ENCODE data around the gene KLF9.

Gene KLF9

DNA sequence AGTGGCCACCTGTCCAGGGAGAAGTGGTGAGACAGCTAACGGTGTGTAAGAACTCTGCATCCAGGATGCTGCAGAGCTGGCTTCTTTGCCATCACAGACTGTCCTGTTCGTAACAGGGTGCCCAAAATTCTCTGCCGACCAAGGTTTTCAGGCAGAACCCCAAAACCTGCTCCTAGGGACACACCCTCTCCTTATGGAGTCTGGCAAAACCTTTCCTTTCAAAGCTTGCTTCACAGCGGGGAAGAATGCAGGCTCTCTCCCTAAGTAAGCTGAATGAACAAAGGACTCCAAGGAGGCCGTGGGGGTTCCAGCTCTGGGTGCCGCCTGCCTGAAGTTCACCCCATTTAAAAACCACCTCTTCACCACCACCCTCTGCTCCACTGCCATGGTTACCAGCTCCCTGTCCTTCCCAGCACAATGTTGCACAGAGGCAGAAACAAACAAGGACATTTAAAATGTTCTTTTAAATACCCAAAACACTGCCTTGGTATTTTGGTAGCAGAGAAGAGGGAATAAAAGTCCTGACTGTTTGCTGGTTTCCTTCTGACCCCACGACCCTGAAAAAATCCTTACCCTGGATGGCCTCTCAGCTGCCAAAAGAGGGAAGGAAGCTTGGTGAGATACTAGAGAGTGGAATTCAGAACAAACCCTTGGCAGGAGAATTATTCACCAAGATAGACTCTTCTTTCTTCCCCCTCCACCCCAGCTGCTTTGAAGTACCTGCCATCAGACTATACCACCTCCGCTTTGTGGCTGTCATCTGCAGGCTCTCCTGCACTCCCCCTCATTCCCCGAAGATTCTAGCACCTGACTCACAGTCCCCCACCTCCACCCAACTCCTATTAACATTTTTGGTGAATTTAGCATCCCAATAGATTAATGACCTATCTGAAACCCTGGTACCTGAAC lies 7.1 kb upstream of the KLF9 start:
- DNase-seq (ENCODE audit: low spot score) = peak; percentile 74

DNA sequence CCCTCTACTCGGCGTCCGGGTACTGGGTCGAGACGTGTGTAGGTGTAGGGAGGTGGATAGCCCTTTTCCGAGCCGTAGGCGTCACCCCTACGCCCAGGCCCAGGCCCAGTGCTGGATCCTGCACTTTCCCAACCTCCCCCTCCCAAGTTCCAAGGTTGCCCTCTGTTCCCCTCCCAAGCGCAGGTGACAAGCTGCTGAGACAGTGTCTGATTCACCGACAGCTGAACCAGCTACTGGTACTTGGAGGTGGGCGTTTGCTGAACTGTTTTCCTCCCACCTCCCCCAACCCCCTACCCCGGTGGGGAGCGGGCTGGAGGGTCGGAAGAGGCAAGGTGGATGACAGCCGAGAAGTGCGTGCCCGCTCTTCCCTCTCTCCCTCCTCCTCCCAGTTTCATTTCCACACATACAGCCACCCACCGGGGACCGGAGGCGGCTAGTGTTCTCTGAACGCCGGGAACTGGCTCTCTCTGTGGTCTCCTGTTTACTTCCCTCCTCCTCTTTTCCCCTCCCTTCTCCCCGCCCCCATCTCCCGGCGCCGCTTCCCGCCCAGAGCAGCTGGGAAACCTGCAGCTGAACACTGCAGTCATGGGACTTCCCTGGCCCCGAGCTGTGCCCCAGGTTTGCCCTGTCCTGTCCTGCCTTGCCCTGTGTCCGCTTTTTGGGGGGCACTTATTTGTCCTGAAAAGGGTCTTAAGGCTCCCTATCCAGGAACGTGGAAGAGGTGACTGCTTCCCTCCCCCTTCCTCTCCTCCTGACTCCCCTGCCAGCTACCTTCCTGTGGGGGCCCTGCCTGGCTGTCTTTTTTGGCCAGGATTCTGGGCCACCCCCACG lies 6.2 kb upstream of the KLF9 start:
- peak; percentile 95 for DNase-seq (ENCODE audit: low spot score)

DNA sequence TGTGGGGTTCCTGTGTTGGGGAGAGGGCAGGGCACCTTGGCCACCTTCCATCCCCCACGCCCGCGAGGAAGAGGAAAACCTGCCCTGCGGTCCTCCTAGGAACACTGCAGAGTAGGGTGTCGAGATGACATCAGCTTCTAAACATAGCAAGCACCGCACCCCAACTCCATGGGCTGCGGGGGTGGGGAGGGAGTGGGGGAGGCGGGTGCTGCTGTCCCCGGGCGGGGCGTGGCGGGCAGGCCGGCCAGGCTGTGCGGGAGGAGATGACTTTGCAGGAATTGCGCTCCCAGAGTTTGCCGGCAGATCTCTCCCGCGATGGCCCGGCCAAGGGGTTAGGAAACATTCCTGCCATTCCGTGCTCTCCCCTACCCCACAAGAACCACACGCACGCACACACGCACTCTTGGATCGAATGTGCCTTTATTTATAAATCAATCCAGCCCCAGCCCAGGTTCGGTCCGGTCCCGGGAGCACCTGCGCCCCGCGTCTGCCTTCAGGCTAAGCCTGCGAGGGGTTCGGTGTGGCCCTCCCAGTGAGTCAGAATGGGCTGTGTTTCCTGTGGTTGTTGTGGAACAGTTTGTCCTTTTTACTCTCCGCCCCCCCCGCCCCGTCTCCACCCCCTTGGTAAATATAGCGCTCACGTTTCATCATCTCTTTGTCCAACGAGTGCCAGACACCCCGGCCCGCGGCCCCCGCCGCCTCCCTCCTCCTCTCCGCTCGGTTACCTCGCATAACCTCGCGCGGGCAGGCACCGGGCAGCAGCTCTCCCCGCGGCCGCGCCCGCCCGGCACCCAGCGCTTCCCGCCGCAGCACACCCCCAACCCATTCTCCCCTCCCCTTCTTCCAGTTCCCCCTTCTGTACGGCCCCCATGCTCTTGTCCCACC lies 5.3 kb upstream of the KLF9 start:
- DNase-seq (ENCODE audit: low spot score) = peak; percentile 91

DNA sequence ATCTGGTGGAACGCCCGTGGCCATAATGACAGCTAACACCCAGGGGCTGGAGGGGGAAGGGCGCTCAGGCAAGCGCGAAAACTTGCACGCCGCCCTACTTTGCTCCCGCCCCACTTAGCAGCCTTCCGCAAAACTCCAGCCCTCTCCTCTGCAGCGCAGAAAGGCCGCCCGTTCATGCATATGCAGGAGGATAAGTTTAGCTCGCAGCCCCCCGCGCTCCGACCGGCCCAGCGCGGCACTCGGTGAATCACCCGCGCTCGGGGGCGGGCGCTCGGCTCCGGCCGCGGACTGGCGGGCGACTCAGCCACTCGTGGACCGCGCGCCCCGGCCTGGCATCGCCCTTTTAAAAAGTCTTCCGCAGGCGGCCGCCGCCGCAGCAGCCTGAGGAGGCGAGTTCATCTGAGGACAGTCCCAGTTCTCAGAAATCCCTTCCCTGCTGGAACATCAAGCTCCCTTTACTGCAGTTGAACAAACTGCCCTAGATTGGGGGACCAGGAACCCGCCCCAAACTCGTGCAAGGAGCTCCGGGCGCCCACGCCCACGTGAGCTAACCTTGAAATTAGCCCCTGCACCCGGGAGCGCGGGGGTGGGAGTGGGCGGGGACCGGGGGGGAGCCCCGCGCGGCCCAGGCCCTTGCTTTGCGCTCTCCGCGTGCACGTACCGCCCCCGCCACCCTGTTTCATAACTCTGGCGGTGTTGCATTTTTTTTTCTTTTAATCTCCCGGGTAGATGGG lies 4.5 kb upstream of the KLF9 start:
- DNase-seq (ENCODE audit: low spot score) = peak; percentile 96

DNA sequence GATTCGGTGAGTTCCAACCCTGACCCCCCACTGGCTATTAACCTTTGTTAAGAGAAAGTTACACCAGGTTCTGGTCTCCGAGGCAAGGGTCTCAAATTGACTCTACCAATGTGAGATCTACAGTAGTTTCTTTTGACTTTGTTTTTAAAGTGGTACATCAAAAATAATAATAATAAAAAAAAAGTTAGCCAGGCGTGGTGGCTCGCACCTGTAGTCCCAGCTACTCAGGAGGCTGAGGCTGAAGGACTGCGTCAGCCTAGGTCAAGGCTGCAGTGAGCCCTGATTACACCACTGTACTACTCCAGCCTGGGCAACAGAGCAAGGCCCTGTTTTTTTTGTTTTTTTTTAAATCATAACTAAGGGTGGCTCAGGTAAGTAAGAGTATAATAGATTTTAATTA lies 1.0 kb upstream of the KLF9 start:
- DNase-seq (ENCODE audit: low spot score) = no peak

DNA sequence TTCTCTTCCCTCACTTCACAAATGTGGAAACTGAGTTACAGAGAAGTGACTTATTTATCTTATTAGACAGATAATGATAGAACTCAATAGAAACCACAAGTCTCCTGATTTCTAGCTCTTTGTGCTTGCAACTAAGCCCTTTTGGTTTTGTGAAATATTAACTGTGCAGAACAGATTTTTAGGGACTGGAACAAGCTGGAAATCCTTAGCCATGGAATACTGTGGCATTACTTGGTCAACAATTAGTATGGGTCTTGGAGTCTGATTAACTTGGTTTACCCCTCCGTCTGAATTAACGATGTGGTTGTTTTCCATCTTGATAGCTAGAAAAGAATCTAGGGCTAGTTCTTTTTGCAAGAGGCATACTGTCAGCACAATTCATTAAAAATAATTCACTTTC lies 584 bp upstream of the KLF9 start:
- no peak for DNase-seq (ENCODE audit: low spot score)

DNA sequence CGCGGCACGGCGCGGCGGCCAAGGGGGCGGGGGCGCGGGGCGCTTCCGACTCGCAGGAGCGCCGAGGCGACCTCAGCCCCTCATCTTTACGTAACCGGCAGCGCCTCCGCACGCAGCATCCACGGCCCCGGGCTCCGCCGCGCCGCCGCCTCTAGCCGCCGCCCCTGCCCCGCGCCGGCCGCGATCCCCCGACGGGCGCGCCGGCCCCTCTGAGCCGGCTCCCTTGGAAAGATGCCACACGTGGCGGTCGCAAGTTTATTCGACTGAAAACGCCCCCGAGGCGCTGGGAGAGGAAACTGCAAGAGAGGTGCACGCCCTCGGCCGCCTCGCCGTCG lies 1.0 kb downstream of the KLF9 start:
- peak; percentile 62 for DNase-seq (ENCODE audit: low spot score)

DNA sequence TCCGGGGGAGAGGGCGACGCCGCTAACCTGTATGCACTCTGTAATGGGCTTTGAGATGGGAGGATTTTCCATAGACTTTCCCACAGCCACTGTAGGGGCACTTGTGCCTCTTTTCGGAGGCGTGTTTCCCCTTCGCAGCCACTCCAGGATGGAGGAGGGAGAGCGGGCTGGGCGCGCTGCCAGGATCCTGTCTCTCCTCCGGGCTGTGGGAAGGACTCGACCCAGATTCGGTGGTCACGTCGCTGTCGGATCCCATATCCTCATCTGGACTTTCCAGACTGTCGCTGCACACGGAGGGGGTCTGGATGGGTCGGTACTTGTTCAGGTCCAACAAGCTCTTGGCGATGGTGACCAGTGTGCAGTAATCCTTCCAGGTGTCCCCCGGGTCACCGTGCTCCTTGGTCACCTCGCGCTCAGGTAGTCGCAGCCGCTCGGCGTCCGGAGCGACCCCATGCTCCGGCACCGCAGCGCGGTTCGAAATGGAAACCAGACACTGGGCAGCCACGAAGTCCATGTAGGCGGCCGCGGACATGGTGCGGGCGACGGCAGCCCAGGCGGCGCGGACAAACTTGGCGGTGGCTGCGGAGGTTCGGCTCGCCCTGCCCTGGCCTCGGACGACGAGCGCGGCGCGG lies 1.5 kb downstream of the KLF9 start:
- DNase-seq (ENCODE audit: low spot score) = peak; percentile 83

DNA sequence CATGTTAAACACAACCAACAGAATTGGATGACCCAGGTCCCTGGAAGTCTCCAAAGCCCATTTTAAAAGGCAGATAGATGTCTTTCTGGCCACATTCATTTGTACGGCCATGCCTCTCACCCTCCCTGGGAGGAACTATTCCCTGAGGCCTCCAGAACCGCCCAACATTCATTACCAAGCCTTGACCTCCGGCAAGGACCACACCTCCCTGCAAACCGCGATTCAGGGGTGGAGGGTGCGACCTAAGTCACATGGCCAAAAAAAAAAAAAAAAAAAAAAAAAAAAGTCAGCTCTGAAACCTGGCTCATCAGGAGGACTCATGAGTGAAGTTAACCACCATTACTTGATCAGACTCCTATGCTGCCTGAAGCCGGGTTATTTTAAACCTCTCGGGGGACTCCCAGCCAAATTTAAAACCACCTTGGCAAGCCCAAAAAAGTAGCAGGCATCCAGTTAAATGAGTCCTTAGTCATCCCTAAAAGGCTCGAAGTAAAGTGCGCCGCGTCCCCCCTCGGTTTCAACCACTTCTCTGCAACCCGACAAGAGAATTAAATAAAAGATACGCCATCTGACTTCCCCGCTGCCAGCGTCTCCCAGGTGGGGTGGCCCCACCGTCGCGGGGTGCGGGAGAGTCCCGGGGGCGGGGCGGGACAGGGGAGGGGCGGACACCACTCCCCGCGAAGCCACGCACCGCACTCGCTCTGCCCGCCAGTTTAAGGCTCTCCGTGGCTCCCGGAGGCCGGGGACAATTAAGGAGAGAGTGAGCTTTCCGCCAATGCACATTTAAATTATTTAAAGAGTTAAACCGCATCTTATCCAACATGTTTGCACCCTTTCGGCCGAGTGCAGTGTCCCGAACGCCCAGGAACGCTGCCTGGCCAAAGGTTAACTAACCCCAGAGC lies 2.3 kb downstream of the KLF9 start:
- DNase-seq (ENCODE audit: low spot score) = peak; percentile 52

DNA sequence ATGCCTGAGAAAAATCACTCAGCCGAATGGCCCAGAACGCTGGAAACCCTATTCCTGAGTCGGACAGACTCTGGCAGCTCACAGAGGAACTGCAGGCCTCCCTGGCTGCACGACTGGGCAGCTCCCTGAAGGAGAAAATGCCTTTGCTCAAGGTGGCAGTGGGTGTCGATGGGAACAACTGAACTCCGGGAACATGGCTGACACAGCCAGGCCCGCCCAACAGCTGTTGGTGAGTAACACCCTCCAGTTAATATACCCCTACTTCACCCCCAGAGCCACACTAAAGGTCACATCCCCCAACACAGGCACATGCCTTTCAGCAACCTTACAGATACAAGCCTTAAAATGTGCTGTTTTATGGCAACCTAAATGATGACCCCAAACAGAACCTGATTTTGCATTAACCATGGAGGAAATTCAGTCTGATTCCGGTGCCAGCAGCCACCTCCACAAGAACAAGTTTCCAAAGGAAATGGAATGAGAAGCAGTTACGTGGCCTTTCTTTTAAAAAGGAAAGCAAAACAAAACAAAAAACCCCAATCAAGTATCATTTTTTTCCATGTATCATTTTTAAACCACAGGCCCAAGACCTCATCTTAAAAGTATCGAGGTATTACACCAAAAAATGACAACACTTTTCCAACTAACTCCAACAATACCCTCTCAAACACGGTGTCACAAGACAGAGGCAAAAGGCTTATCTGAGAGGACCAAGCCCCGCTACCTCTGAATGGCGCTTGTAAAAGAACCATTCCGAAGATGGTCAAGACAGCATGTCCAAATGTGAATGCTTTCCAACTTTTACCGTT lies 3.1 kb downstream of the KLF9 start:
- DNase-seq (ENCODE audit: low spot score) = peak; percentile 75

DNA sequence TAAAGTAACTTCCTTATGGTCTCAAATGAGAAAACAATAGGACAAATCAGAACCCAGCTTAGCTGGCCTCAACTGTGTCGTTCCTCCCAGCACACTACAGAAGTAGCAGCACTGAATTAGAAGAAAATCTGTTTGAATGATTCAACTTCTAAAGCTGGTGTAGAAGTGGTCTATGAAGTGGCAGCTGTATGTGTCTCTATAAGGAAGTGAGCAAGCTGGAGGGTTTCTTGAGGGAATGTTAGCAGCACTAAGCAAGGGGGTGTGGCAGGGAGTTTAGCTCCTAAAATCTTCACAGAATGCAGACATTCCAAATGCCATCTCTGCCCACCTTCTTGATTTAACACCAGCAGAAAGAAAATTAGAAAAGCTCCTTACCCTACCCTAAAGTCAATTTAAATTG lies 4.1 kb downstream of the KLF9 start:
- DNase-seq (ENCODE audit: low spot score) = peak; percentile 38

DNA sequence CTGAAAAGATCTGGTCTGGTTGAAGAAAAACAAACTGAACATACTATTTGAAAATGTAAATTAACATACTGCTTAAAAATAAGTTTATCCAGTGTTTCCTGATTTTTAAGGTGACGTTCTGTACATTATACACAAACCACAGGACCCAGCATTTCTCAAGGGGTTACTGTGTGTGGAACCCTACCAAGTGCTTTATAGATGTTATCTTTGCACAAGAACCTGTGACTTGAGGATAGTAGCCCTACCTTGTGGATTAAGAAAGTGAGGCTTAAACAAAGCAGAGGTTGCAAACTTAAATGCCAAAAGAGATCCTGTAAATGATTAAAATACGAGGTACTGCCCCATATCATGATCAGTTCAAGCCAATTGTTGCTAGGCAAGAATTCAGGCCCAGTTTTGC lies 4.7 kb downstream of the KLF9 start:
- DNase-seq (ENCODE audit: low spot score) = no peak

DNA sequence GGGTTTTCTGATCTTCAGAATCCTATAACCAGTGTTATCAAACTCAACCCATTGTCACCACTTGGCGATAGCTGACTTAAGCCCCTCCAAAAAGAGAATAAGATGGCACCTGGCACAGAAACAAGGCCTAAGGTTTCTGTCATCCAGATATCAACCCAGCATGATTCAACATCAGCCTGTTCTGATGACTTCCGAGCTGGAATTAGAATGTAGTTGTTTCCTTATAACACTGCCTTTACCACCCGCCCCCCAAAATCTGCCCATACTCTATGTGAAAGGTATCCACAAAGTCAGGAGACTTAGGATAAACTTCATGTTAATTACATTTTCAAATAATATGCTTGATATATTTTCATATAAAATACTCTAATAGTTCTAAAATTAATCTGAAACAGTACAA lies 5.2 kb downstream of the KLF9 start:
- no peak for DNase-seq (ENCODE audit: low spot score)

DNA sequence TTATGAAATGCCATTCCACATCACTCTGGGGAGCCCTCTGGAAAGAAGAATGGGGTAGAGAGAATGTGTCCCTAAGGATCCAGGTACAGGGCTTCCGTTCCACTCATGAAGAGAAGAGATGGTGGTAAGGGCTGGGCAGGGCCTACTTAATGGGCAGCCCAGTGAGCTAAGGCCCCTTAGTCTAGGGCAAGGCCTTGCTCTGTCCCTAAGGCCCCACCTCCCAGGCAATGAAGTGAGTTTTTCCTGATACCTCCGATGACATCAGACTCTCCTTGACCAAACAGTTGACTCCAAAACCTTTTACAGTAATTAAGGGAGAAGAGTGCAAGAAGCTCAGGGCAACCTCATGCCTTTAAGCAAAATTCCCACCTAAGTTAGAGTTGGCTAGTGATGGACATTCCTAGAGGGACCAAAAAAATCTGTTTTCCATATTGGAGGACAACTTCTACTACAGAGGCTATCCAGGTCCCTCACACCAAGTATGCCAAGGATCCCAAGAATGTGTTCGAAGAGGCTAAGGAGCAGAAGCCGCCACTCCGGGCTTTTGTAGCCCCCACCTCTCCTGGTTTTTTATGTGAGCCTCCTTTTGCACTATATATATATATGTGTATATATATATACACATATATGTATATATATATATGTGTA lies 5.9 kb downstream of the KLF9 start:
- DNase-seq (ENCODE audit: low spot score) = no peak

DNA sequence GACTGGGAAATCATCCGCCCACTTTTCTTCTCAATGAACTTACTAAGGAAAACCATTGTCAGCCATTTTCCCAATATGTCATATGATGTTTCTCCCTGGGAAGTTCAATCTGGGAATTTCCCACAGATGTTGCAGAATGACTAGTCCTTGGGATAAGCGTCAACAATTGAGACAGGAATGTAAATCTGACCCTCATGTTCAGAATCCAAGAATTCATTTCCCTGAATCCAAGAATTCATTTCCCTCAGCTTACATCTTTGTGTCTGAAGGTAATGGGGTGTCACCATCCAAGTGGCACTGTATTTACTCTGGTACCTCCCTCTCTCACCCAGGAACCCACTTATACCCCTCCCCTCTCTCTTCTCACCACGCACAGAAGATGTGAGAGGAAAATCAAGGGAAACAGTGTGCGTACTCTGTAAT lies 7.4 kb downstream of the KLF9 start:
- DNase-seq (ENCODE audit: low spot score) = no peak

DNA sequence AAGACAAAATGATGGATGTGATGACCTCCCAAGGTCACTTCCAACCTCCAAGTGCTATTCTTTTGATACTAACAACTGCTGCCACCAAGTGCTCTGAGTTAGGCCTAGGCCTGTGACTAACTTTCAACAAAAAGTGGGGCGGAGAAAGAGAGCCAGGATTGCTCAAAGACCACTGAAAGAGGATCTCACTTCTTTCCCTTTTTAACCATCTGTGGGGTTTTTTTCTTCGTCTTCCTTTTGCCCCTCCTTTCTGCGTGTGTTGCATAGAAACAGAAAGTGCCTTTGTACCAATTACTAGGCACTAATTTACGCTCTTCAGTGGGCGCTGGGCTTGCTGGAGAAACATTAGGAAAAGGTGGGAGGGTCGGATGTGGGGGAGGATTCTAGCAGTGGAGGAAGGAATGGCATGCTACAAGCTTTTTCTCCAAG lies 8.0 kb downstream of the KLF9 start:
- peak; percentile 71 for DNase-seq (ENCODE audit: low spot score)

DNA sequence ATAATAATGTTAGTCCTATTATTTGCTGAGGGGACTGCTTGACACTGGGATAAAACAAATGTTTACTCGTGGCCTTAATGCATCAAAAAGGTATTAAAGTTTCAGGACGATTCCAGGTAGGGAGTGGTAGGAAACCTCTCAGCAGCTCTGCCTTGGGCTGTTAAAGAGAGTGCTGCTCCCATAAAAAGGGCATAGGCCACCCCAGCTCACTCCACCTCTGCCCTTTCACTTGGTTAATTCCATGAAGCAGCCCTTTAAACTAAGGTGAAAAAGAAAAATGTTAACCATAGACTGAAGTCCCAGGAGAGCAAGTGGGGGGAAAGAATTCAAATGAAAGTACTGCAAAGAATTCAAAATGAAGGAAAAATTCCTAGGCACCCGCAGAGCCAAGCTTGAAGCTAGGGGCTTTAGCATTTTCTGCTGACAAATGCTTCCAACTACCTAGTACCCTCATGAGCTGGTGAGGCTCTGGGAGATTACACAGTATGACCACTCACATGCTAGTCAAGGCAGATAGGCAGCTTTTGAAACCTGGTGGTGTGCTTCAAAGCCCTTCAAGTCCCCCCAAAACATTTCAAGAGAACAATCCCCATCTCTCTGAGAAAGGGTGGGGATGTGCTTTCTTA lies 8.5 kb downstream of the KLF9 start:
- DNase-seq (ENCODE audit: low spot score) = no peak

DNA sequence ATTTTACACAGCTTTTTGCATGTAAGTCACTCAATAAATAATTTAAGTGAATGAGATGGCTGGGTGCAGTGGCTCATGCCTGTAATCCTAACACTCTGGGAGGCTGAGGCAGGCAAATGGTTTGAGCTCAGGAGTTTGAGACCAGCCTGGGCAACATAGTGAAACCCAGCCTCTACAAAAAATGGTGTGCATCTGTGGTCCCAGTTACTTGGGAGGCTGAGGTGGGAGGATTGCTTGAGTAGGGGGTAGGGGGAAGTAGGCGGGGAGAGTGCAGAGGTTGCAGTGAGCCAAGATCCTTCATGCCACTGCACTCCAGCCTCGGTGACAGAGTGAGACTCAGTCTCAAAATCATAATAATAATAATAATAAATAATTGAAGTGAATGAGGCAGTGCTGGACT lies 10.2 kb downstream of the KLF9 start:
- DNase-seq (ENCODE audit: low spot score) = no peak

All from Ammon's horn (tissue), 1 donor.